H9 (cell line): ENCODE measurements around the gene IQCK. TPM values are rescaled to one million over a fixed set of nuclear protein-coding genes. Genes with fewer than 3 reads are reported as not detected.

Source experiments
- DNase-seq: peaks from one replicate; pipeline ENCODE4 v3.0.0-alpha.2; 2017
- H2AFZ ChIP-seq: one replicate; pipeline ENCODE4 v1.6.1; 2013; ENCODE audit warnings: mild to moderate bottlenecking, low read length, control low read depth, moderate library complexity
- H2AK5ac ChIP-seq: 2 replicates; pipeline ENCODE4 v1.6.1; 2013; ENCODE audit warnings: low read length, control low read depth, mixed read lengths; ENCODE audit not compliant: insufficient read length
- H2BK120ac ChIP-seq: one replicate; pipeline ENCODE4 v1.6.1; 2013; ENCODE audit warnings: low read depth, mild to moderate bottlenecking, low read length, control low read depth, inconsistent platforms; ENCODE audit not compliant: poor library complexity, severe bottlenecking
- H2BK12ac ChIP-seq: 2 replicates; pipeline ENCODE4 v1.6.1; 2013; ENCODE audit warnings: low read length, control low read depth, mixed read lengths, low read depth; ENCODE audit not compliant: insufficient read length
- H2BK15ac ChIP-seq: 2 replicates; pipeline ENCODE4 v1.6.1; 2013; ENCODE audit warnings: low read depth, low read length, control low read depth
- H2BK20ac ChIP-seq: one replicate; pipeline ENCODE4 v1.6.1; 2013; ENCODE audit warnings: low read depth, mild to moderate bottlenecking, low read length, control low read depth, inconsistent platforms; ENCODE audit not compliant: poor library complexity, severe bottlenecking
- H2BK5ac ChIP-seq: 2 replicates; pipeline ENCODE4 v1.6.1; 2013; ENCODE audit warnings: low read length, control low read depth, mixed read lengths; ENCODE audit not compliant: insufficient read length
- H3K14ac ChIP-seq: 2 replicates; pipeline ENCODE4 v1.6.1; 2013; ENCODE audit warnings: low read length, control low read depth; ENCODE audit not compliant: insufficient read depth
- H3K18ac ChIP-seq: 2 replicates; pipeline ENCODE4 v1.6.1; 2013; ENCODE audit warnings: low read depth, mild to moderate bottlenecking, mixed read lengths, low read length, control low read depth; ENCODE audit not compliant: insufficient read length
- H3K23ac ChIP-seq: 2 replicates; pipeline ENCODE4 v1.6.1; 2013; ENCODE audit warnings: low read length, control low read depth, mixed read lengths, low read depth; ENCODE audit not compliant: insufficient read length
- H3K23me2 ChIP-seq: 2 replicates; pipeline ENCODE4 v1.6.1; 2013; ENCODE audit warnings: low read depth, mild to moderate bottlenecking, mixed read lengths, low read length, control low read depth; ENCODE audit not compliant: insufficient read length, poor library complexity, severe bottlenecking
- H3K27ac ChIP-seq: 2 replicates; pipeline ENCODE4 v1.5.1; 2013; ENCODE audit warnings: low read length, control low read depth, mixed read lengths, low read depth; ENCODE audit not compliant: insufficient read length
- H3K27me3 ChIP-seq: 2 replicates; pipeline ENCODE4 v1.6.1; 2013; ENCODE audit warnings: low read length, control low read depth, inconsistent platforms; ENCODE audit not compliant: insufficient read depth
- H3K4ac ChIP-seq: 2 replicates; pipeline ENCODE4 v1.6.1; 2013; ENCODE audit warnings: low read depth, mild to moderate bottlenecking, control low read depth, inconsistent platforms, low read length, moderate library complexity
- H3K4me1 ChIP-seq: 2 replicates; pipeline ENCODE4 v1.6.1; 2013; ENCODE audit warnings: low read length, control low read depth, inconsistent platforms; ENCODE audit not compliant: insufficient read depth
- H3K4me2 ChIP-seq: 2 replicates; pipeline ENCODE4 v1.6.1; 2013; ENCODE audit warnings: low read length, control low read depth, mixed read lengths; ENCODE audit not compliant: insufficient read length, insufficient read depth
- H3K56ac ChIP-seq: 2 replicates; pipeline ENCODE4 v1.6.1; 2013; ENCODE audit warnings: low read depth, mild to moderate bottlenecking, mixed read lengths, low read length, control low read depth; ENCODE audit not compliant: insufficient read length
- H3K79me1 ChIP-seq: 2 replicates; pipeline ENCODE4 v1.6.1; 2013; ENCODE audit warnings: low read depth, mild to moderate bottlenecking, moderate library complexity, low read length, control low read depth, inconsistent platforms; ENCODE audit not compliant: insufficient read depth, poor library complexity, severe bottlenecking
- H3K79me2 ChIP-seq: 2 replicates; pipeline ENCODE4 v1.6.1; 2013; ENCODE audit warnings: low read length, control low read depth, inconsistent platforms; ENCODE audit not compliant: insufficient read depth
- H3K9ac ChIP-seq: 2 replicates; pipeline ENCODE4 v1.6.1; 2013; ENCODE audit warnings: low read length, control low read depth, mixed read lengths; ENCODE audit not compliant: insufficient read length; ENCODE audit errors: extremely low read depth
- H3K9me3 ChIP-seq: one replicate; pipeline ENCODE4 v1.6.1; 2013; ENCODE audit warnings: low read depth, low read length, inconsistent platforms; ENCODE audit not compliant: control insufficient read depth
- H3T11ph ChIP-seq: one replicate; pipeline ENCODE4 v1.6.1; 2013; ENCODE audit warnings: mild to moderate bottlenecking, low read length, control low read depth, inconsistent platforms
- H4K20me1 ChIP-seq: one replicate; pipeline ENCODE4 v1.6.1; 2013; ENCODE audit not compliant: control insufficient read depth, insufficient read length, insufficient read depth
- H4K5ac ChIP-seq: 2 replicates; pipeline ENCODE4 v1.6.1; 2013; ENCODE audit warnings: low read depth, mild to moderate bottlenecking, mixed read lengths, low read length, control low read depth; ENCODE audit not compliant: insufficient read length
- H4K8ac ChIP-seq: replicated peaks from 2 replicates; pipeline ENCODE4 v1.6.1; 2013; ENCODE audit warnings: low read length, control low read depth, mixed read lengths, low read depth; ENCODE audit not compliant: insufficient read length
- H4K91ac ChIP-seq: 2 replicates; pipeline ENCODE4 v1.6.1; 2013; ENCODE audit warnings: low read depth, mild to moderate bottlenecking, moderate library complexity, mixed read lengths, low read length, control low read depth; ENCODE audit not compliant: insufficient read length
- H3K27ac Mint-ChIP-seq, 3 experiments: 2 replicates in 2 of 3; 3 replicates in 1 of 3; pipeline ENCODE4 v1.8.0; 2020 to 2021; ENCODE audit warnings: mixed read lengths in 3 of 3, mild to moderate bottlenecking in 1 of 3, moderate library complexity in 1 of 3
- H3K27me3 Mint-ChIP-seq: 2 replicates; pipeline ENCODE4 v1.8.0; 2021; ENCODE audit warnings: low read depth, mild to moderate bottlenecking, moderate library complexity, mixed read lengths
- H3K36me3 Mint-ChIP-seq, 3 experiments: 2 replicates in 2 of 3; 3 replicates in 1 of 3; pipeline ENCODE4 v1.8.0; 2020 to 2021; ENCODE audit warnings: low read depth in 3 of 3, mixed read lengths in 3 of 3; ENCODE audit not compliant: insufficient read depth in 1 of 3
- H3K4me1 Mint-ChIP-seq, 2 experiments: 2 replicates each; pipeline ENCODE4 v1.8.0; 2020; ENCODE audit warnings: mixed read lengths in 2 of 2
- H3K4me3 Mint-ChIP-seq, 2 experiments: 2 replicates in 1 of 2; 3 replicates in 1 of 2; pipeline ENCODE4 v1.8.0; 2020 to 2021; ENCODE audit warnings: mild to moderate bottlenecking in 2 of 2, mixed read lengths in 2 of 2, moderate library complexity in 1 of 2
- H3K9me3 Mint-ChIP-seq, 2 experiments: 2 replicates in 1 of 2; 3 replicates in 1 of 2; pipeline ENCODE4 v1.8.0; 2020; ENCODE audit warnings: mild to moderate bottlenecking in 2 of 2, mixed read lengths in 2 of 2, moderate library complexity in 1 of 2
- WGBS: extraction: QIAGEN DNeasy Blood & Tissue Kit; methylation state at CpG from one replicate; pipeline ENCODE4 v1.1.7; 2013; ENCODE audit warnings: missing lambda C conversion rate, low lambda C conversion rate, mixed read lengths; ENCODE audit not compliant: insufficient read length; ENCODE audit errors: extremely low coverage; 5-methylcytosine and 5-hydroxymethylcytosine counted together
- total RNA-seq: library from RNA; stranded (reverse); gene quantifications from 2 replicates; pipeline ENCODE4 v1.2.1, GENCODE V29; 2021
- TF ChIP-seq, protein P1 (sequence below): fragments of 200-600 bp; sonication (generic); conservative IDR thresholded peaks from 3 replicates; pipeline ENCODE4 v1.8.0; 2021; ENCODE audit warnings: antibody characterized with exemption, mild to moderate bottlenecking

IQCK gene
- total RNA-seq, 1 experiment from 2014 or later: 9.0 TPM

GRCh38 chr16:19815418-19815817, 97.3 kb downstream of the IQCK start:
- H3K27ac Mint-ChIP-seq: no peak overlapping the region
- H3K27me3 Mint-ChIP-seq: peaks cover 2% of the 10 kb centered on the region; the same call in 1 of the 2 replicates
- no CpG with 5 or more reads among the region's 2 CpGs for WGBS
- DNase-seq: no peak
- H4K5ac ChIP-seq: no peak overlapping the region
- H3T11ph ChIP-seq: no peak overlapping the region
- no peaks in the 10 kb centered on the region for H3K27me3 ChIP-seq
- H4K8ac ChIP-seq: no peak overlapping the region
- H3K18ac ChIP-seq: no peak overlapping the region
- no peak overlapping the region for H3K23ac ChIP-seq
- H4K91ac ChIP-seq: no peak overlapping the region
- no peaks in the 10 kb centered on the region for H3K79me2 ChIP-seq
- no peak overlapping the region for H2AFZ ChIP-seq
- peaks cover 8 to 13% of the 10 kb centered on the region in 2 experiments for H3K4me1 Mint-ChIP-seq
- H3K14ac ChIP-seq: no peak overlapping the region
- H2BK12ac ChIP-seq: no peak overlapping the region
- no peak overlapping the region for H3K27ac ChIP-seq
- H3K23me2 ChIP-seq: no peaks in the 10 kb centered on the region
- H3K9me3 ChIP-seq: peaks cover 8% of the 10 kb centered on the region
- no peak overlapping the region for H2BK15ac ChIP-seq
- no peak overlapping the region for H2BK120ac ChIP-seq
- H4K20me1 ChIP-seq: no peaks in the 10 kb centered on the region
- H2BK5ac ChIP-seq: no peak overlapping the region
- H3K79me1 ChIP-seq: no peaks in the 10 kb centered on the region
- H3K4me1 ChIP-seq: no peaks in the 10 kb centered on the region
- H3K4me3 Mint-ChIP-seq: no peak overlapping the region
- TF ChIP-seq, protein P1, sequence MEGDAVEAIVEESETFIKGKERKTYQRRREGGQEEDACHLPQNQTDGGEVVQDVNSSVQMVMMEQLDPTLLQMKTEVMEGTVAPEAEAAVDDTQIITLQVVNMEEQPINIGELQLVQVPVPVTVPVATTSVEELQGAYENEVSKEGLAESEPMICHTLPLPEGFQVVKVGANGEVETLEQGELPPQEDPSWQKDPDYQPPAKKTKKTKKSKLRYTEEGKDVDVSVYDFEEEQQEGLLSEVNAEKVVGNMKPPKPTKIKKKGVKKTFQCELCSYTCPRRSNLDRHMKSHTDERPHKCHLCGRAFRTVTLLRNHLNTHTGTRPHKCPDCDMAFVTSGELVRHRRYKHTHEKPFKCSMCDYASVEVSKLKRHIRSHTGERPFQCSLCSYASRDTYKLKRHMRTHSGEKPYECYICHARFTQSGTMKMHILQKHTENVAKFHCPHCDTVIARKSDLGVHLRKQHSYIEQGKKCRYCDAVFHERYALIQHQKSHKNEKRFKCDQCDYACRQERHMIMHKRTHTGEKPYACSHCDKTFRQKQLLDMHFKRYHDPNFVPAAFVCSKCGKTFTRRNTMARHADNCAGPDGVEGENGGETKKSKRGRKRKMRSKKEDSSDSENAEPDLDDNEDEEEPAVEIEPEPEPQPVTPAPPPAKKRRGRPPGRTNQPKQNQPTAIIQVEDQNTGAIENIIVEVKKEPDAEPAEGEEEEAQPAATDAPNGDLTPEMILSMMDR: no peak
- H3K9me3 Mint-ChIP-seq: peaks cover 11 to 13% of the 10 kb centered on the region in 2 experiments
- peaks cover 7 to 19% (median 9%) of the 10 kb centered on the region in 3 experiments; a peak in 6 of 7 replicates for H3K36me3 Mint-ChIP-seq
- H2BK20ac ChIP-seq: no peak overlapping the region
- no peak overlapping the region for H3K56ac ChIP-seq
- H3K9ac ChIP-seq: no peak overlapping the region
- no peak overlapping the region for H3K4ac ChIP-seq
- H2AK5ac ChIP-seq: no peak overlapping the region
- H3K4me2 ChIP-seq: no peak overlapping the region
